Suprapubic skin (tissue), 4 donors: ENCODE results near the gene MYH6. TPM values are rescaled to one million over a fixed set of nuclear protein-coding genes. Genes with fewer than 3 reads are reported as not detected.

ENCODE experiments used
- DNase-seq, 2 donors: peaks; one replicate each; pipeline ENCODE4 v3.0.0-alpha.2; 2019; ENCODE audit warnings: low spot score in 2 of 2
- H3K27ac ChIP-seq: fragments of 200-600 bp; sonication (generic); one replicate; pipeline ENCODE4 v1.5.1; 2019
- H3K27me3 ChIP-seq: fragments of 200-600 bp; sonication (generic); one replicate; pipeline ENCODE4 v1.5.1; 2019
- H3K36me3 ChIP-seq: fragments of 200-600 bp; sonication (generic); one replicate; pipeline ENCODE4 v1.5.1; 2019
- H3K4me1 ChIP-seq: fragments of 200-600 bp; sonication (generic); one replicate; pipeline ENCODE4 v1.5.1; 2019
- H3K4me3 ChIP-seq: fragments of 200-600 bp; sonication (generic); one replicate; pipeline ENCODE4 v1.5.1; 2019; ENCODE audit warnings: mild to moderate bottlenecking
- H3K9me3 ChIP-seq: fragments of 200-600 bp; sonication (generic); one replicate; pipeline ENCODE4 v1.5.1; 2019
- EP300 ChIP-seq: sonication (generic); formaldehyde crosslinking; IDR thresholded peaks from one replicate; pipeline ENCODE4 v1.6.1; 2017; ENCODE audit warnings: antibody characterized with exemption
- POLR2A ChIP-seq, 2 donors: fragments of 450-650 bp; IDR thresholded peaks; one replicate each; pipeline ENCODE4 v1.6.1; 2017; ENCODE audit warnings: antibody characterized with exemption in 2 of 2, mild to moderate bottlenecking in 2 of 2, moderate library complexity in 2 of 2
- POLR2AphosphoS5 ChIP-seq, 3 donors: sonication (generic); formaldehyde crosslinking; IDR thresholded peaks; one replicate each; pipeline ENCODE4 v1.6.1; 2017; ENCODE audit warnings: antibody characterized with exemption in 3 of 3
- WGBS: methylation state at CpG from one replicate; pipeline ENCODE4 v1.1.5; 2018; 5-methylcytosine and 5-hydroxymethylcytosine counted together
- total RNA-seq, 4 donors: library from RNA; depleted of rRNA; stranded (reverse); fragments of >200 nt; gene quantifications; one replicate each; pipeline ENCODE4 v1.1.0, GENCODE V29; 2016
- TF ChIP-seq, protein P1 (sequence below), 2 donors: fragments of 200-600 bp in 1 of 2; fragments of 450-650 bp in 1 of 2; sonication (generic) in 1 of 2; IDR thresholded peaks; one replicate each; pipeline ENCODE4 v1.5.1; 2016 to 2019; ENCODE audit warnings: antibody characterized with exemption in 2 of 2, mild to moderate bottlenecking in 1 of 2, moderate library complexity in 1 of 2

The MYH6 gene
- total RNA-seq, 4 donors from 2014 or later: not detected

DNA sequence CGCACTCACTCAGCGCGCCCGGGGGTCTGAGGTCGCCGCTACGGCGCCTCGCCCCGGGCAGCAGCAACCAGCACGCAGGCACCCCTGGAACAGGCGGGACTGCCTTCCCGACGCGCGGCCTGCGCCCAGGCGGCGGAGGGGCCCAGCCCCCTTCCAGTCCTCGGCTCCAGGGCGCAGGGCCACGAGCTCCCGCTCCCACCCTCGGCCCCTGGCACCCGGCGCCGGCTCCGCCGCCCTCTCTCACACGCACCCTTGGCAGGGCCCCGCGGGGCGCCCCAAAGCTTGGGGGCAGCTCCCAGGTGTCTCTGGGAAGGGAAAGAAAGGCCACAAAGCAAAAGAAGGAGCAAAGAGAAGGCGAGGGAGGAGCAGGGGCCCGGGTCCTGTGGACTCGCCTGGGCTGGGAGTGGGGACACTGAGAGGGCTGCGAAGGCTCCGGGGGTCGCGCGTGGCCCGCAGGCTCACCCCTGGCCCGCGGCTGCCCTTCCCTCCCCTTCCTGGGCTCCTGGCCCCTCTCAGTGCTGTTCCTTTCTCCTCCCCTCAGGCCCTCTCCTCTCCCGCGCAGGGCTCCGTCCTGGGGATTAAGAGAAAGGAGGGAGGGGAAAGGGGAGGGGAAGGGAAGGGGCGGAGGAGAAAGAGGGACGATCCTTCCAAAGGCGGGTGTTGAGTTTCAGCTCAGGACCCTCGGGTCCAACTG lies 42.2 kb downstream of the MYH6 start:
- H3K4me1 ChIP-seq: peaks cover 71% of the 10 kb centered on the region
- H3K27me3 ChIP-seq: peaks cover 12% of the 10 kb centered on the region
- H3K4me3 ChIP-seq: peak overlapping the region; percentile 66
- peak overlapping the region; percentile 98 for H3K27ac ChIP-seq
- TF ChIP-seq EP300 (no peak), POLR2A (IDR thresholded peaks at IDR 0.05) (peak in 1 of 2 donors; percentile 46)
- DNase-seq: peak in 1 of 2 donors; percentile 78
- no peaks in the 10 kb centered on the region for H3K36me3 ChIP-seq
- H3K9me3 ChIP-seq: no peaks in the 10 kb centered on the region
- under 1% methylated on average over 27 of the region's 51 CpGs for WGBS

DNA sequence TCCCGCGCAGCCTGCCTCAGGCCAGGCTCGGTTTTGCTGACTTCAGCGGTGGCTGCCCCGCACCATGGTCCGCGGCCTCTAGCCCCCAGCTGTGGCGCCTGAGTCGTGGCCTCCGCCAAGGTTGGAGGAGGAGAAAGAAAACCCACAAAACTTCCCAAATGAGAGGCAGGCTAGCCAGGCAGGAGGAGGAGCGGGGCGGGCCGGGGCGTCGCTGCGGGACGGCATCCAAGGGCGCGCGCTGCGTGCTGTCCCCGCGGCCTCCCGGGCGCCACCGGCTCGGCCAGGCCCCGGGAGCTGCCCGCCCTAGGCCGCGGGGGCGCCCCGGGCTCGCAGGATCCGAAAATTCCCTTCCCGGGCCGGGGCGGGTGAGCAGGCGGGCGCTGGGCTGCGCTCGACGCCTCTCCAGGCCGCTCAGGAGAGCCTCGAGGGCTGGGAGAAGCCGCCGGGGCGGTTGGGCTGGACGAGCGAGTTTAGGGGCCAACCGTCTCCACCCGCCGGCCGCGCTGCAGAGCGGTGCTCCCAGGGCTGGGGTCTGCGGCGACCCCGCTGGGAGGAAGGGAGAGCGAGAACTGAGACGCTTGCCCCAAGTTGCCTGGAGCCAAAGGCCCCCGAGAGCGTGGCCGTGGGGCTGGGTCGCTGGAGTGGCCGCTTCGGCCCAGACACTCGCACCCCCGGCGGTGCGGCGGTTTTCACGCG lies 42.9 kb downstream of the MYH6 start, which contains the start of gene EFS:
Gene EFS (minus strand): TSS at position 137 of the 696 bp plus-strand sequence. CDS start 147 bp downstream, outside the sequence.
- DNase-seq: peak in 1 of 2 donors; percentile 72
- H3K9me3 ChIP-seq: no peaks in the 10 kb centered on the region
- H3K27ac ChIP-seq: peak within 1 kb of the TSS; percentile 98
- H3K27me3 ChIP-seq: peaks cover 12% of the 10 kb centered on the region
- peaks cover 71% of the 10 kb centered on the region for H3K4me1 ChIP-seq
- peak in 1 of 3 donors; percentile 27 for TF ChIP-seq POLR2AphosphoS5 (IDR thresholded peaks at IDR 0.05)
- TF ChIP-seq POLR2A (IDR thresholded peaks at IDR 0.05): no peak
- no peak for TF ChIP-seq EP300
- TF ChIP-seq, protein P1, sequence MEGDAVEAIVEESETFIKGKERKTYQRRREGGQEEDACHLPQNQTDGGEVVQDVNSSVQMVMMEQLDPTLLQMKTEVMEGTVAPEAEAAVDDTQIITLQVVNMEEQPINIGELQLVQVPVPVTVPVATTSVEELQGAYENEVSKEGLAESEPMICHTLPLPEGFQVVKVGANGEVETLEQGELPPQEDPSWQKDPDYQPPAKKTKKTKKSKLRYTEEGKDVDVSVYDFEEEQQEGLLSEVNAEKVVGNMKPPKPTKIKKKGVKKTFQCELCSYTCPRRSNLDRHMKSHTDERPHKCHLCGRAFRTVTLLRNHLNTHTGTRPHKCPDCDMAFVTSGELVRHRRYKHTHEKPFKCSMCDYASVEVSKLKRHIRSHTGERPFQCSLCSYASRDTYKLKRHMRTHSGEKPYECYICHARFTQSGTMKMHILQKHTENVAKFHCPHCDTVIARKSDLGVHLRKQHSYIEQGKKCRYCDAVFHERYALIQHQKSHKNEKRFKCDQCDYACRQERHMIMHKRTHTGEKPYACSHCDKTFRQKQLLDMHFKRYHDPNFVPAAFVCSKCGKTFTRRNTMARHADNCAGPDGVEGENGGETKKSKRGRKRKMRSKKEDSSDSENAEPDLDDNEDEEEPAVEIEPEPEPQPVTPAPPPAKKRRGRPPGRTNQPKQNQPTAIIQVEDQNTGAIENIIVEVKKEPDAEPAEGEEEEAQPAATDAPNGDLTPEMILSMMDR (IDR thresholded peaks at IDR 0.05): no peak
- H3K36me3 ChIP-seq: peaks cover 5% of the 10 kb centered on the region
- peak within 1 kb of the TSS; percentile 66 for H3K4me3 ChIP-seq
- 4% methylated on average over 8 of the region's 74 CpGs for WGBS

DNA sequence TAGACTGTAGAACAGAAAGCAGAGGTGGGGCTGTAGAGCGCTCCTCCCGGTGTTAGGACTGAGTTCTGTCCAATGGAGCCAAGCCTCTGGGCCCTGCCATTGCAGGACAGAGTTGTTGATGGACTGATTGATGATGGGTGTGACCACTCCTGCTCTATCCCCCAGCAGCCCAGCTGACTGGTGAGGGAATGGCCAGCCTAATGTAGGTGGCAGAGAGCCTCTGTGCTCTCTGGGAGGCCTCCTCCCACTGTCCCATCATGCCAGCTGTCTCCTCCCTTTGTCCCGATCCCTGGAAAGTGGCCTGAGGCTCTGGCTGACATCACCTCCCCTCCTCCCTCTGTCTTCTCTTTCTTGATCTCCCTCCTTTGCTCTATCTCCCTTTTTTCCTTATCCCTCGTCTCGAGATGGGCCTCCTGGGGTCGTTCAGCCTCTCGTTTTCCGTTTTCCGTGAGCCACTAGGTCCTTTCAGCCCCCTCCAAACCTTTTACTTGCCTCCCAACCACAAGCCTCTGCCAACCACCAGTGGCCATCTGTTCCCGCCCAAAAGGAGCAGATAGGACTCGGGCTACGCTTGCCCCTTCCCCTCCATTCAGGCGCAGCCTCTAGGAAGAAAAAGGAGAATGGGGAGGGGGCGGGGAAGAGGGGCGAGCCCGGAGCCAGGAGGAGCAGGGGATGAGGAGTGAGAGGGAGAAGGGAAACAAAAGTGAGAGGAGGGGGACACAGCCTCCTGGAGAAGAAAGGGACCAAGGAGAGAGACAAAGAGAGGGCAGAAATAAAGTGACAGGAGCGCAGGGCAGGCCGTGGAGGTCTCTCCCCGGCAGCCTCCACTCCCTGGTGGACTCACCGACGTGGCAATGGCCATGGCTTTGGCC lies 43.7 kb downstream of the MYH6 start:
- TF ChIP-seq, protein P1 (IDR thresholded peaks at IDR 0.05): no peak
- TF ChIP-seq POLR2AphosphoS5 (IDR thresholded peaks at IDR 0.05) (no peak), POLR2A (IDR thresholded peaks at IDR 0.05) (no peak), EP300 (no peak)
- H3K4me1 ChIP-seq: peaks cover 67% of the 10 kb centered on the region
- DNase-seq: peak in 1 of 2 donors; percentile 83
- H3K36me3 ChIP-seq: peaks cover 13% of the 10 kb centered on the region
- peaks cover 12% of the 10 kb centered on the region for H3K27me3 ChIP-seq
- WGBS: 11% methylated on average over 21 of the region's 21 CpGs
- H3K27ac ChIP-seq: peak overlapping the region; percentile 98
- peak overlapping the region; percentile 66 for H3K4me3 ChIP-seq
- no peaks in the 10 kb centered on the region for H3K9me3 ChIP-seq

DNA sequence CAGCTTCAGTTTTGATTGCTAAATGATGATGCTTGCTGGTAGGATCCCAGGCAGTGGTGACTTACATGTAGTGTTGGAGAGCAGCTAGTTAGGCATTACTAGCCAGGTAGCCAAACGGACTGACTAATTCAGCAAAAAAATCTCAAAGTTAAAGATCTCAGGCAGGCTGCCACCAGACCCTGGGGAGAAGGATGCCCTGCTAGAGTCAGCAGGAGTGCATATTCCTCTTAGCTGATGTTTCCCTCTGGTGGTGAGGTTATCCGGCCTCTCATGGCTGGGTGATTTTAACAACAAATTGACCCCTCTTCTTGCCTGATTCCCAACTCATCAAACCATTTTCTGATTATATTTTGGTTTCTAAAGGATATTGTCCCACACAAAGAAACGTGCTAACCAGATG lies 45.9 kb downstream of the MYH6 start:
- H3K4me1 ChIP-seq: peaks cover 62% of the 10 kb centered on the region
- no peak overlapping the region for H3K27ac ChIP-seq
- TF ChIP-seq POLR2A (IDR thresholded peaks at IDR 0.05) (no peak), POLR2AphosphoS5 (IDR thresholded peaks at IDR 0.05) (no peak), EP300 (no peak)
- TF ChIP-seq, protein P1 (IDR thresholded peaks at IDR 0.05): peak in 1 of 2 donors; percentile 18
- no peak overlapping the region for H3K4me3 ChIP-seq
- peak in 1 of 2 donors; percentile 23 for DNase-seq
- WGBS: 28% methylated on average over 3 of the region's 3 CpGs
- no peaks in the 10 kb centered on the region for H3K9me3 ChIP-seq
- peaks cover 29% of the 10 kb centered on the region for H3K36me3 ChIP-seq
- peaks cover 12% of the 10 kb centered on the region for H3K27me3 ChIP-seq

DNA sequence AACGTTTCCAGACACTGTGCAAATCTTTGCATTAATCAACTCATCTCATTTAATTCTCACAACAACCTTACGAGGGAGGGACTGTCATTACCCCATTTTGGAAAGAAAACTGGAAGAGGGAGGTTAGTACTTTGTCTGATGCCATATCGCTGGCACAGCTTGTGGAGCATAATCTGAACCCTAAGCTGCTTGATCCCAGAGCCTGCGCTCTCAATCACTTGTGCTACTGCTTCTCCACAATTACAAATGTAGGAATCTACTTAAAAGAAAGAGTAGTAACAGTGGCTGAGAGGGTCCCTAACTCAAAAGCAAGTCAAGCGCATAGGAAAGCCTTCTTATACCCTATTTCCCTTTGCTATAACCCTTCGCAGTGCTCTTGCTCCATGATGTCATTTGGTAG lies 46.3 kb downstream of the MYH6 start:
- peaks cover 57% of the 10 kb centered on the region for H3K4me1 ChIP-seq
- H3K9me3 ChIP-seq: no peaks in the 10 kb centered on the region

More for the DNA sequence above, 46.3 kb downstream of the MYH6 start:
- DNase-seq: peak in 1 of 2 donors; percentile 12
- Histone ChIP-seq H3K27ac (no peak overlapping the region), H3K36me3 (peaks cover 32% of the 10 kb centered on the region), H3K4me3 (no peak overlapping the region), H3K27me3 (peaks cover 12% of the 10 kb centered on the region)
- no peak for TF ChIP-seq EP300
- TF ChIP-seq POLR2AphosphoS5 (IDR thresholded peaks at IDR 0.05): no peak
- no peak for TF ChIP-seq POLR2A (IDR thresholded peaks at IDR 0.05)
- TF ChIP-seq, protein P1 (IDR thresholded peaks at IDR 0.05): no peak
- 68% methylated on average over 6 of the region's 6 CpGs for WGBS
